Measurements from ENCODE around the gene SCN2A.

Gene SCN2A

DNA sequence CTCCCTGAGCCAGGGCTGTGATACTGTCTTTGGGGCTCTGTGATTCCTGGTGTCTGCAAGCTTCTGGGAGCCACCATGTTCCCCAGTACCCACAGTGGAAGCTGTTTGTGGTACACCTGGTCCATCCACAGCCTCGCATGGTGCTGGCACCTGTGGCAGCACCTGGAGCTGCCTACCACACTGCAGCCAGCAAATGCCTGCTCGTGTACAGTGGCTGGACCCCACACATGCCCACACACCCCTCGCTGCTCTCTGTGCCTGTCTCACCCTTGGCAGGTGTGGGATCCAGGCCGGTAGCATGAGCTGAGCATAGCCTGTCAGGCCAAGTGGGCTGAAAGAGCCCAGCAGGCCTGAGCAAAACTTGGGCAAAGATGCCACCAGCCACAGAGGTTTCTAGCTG lies 188.5 kb downstream of the SCN2A start:
- POLR2A ChIA-PET, result no interaction called here

DNA sequence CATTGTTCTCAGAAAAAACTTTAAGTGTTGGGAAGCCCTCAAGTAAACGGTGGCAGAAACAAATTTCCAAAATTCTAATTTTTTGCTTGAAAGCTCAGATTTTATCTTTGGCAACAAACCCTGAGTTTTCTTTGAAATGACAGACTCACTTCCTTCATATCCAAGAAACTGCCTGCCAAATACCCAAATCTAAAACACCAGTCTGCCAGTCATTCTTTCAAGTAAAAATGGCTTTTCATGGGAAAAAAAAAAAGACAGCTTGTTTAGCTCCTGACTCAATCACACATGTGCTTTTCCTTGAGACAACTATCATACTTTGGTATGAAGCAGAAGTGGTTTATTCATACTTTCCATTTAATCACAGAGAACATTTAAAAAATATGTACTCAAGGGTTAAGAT lies 189.7 kb downstream of the SCN2A start:
- no peak for DNase-seq (ENCODE audit: extremely low spot score)
- ChIA-PET POLR2A (no interaction called here), CTCF (no interaction called here)
- TF ChIP-seq CTCF (IDR thresholded peaks at IDR 0.05; ENCODE audit: control extremely low read depth, extremely low read depth, low read depth, missing control alignments), result no peak

More for the DNA sequence above, 188.5 kb downstream of the SCN2A start:
- no peak for TF ChIP-seq CTCF (IDR thresholded peaks at IDR 0.05; ENCODE audit: control extremely low read depth, extremely low read depth, low read depth, missing control alignments)
- no peak for DNase-seq (ENCODE audit: extremely low spot score)
- CTCF ChIA-PET, result interaction anchor here (1.3 to 2.6 kb wide), 2 partner anchors 9 to 26 kb away, joined by 4 to 12 read pairs; no protein-coding TSS in a partner anchor

GRCh38 chr2:165431014-165431413 lies 191.8 kb downstream of the SCN2A start:
- DNase-seq (ENCODE audit: extremely low spot score), result no peak
- TF ChIP-seq CTCF (IDR thresholded peaks at IDR 0.05; ENCODE audit: control extremely low read depth, extremely low read depth, low read depth, missing control alignments), result no peak
- CTCF ChIA-PET, result no interaction called here
- POLR2A ChIA-PET, result no interaction called here

- ChIA-PET CTCF (interaction anchor here (1.5 kb wide), 1 partner anchor 18 kb away, joined by 4 read pairs; no protein-coding TSS in a partner anchor), POLR2A (no interaction called here)
- TF ChIP-seq CTCF (IDR thresholded peaks at IDR 0.05; ENCODE audit: control extremely low read depth, extremely low read depth, low read depth, missing control alignments), result no peak
- no peak for DNase-seq (ENCODE audit: extremely low spot score)
Measured at GRCh38 chr2:165432234-165432966, 193.2 kb downstream of the SCN2A start.

- POLR2A ChIA-PET, result no interaction called here
- CTCF ChIA-PET, result interaction anchor here (1.1 to 2.5 kb wide), 6 partner anchors 8 to 143 kb away, joined by 3 to 12 read pairs (median 4); no protein-coding TSS in a partner anchor
- TF ChIP-seq CTCF (IDR thresholded peaks at IDR 0.05; ENCODE audit: control extremely low read depth, extremely low read depth, low read depth, missing control alignments), result no peak
- no peak for DNase-seq (ENCODE audit: extremely low spot score)
Measured at GRCh38 chr2:165434865-165435496, 195.8 kb downstream of the SCN2A start.

DNA sequence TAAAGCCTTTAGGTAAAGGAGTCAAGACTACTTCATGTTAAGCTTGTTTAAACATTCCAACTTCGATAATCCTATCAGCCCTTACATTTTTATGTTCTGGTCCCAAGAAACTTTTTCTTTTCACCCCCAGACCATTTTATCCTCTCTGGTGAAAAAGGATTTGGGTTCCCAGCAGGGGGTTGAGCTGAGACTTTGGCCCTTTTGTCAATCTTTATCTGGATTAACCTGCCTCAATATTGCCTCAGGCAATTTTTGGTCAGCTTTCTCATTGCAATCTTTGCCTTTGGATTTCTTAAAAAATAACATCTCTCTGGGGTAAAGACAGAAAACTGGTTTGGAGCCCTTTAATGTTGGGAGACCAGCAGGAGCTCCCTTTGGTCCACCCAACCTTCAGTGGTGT lies 196.4 kb downstream of the SCN2A start:
- POLR2A ChIA-PET, result no interaction called here
- CTCF ChIA-PET, result interaction anchor here (1.2 to 2.5 kb wide), 3 partner anchors 8 to 13 kb away, joined by 3 to 12 read pairs (median 3); no protein-coding TSS in a partner anchor
- no peak for DNase-seq (ENCODE audit: extremely low spot score)
- no peak for TF ChIP-seq CTCF (IDR thresholded peaks at IDR 0.05; ENCODE audit: control extremely low read depth, extremely low read depth, low read depth, missing control alignments)

All from GM10248 (cell line).